GM19328 (cell line): Measurements from ENCODE around the gene PDE6A.
"Not testable (repeated sequence)": the region's sequence is repeated elsewhere in the genome, so short reads cannot be mapped to it uniquely, and the experiment has no call there.

Experiments
- ATAC-seq: cut with Tn5 transposase; IDR thresholded peaks from one replicate; pipeline ENCODE4 v1.9.1; 2021; ENCODE audit warnings: mild to moderate bottlenecking, moderate library complexity; ENCODE audit not compliant: unreplicated experiment

Gene PDE6A

DNA sequence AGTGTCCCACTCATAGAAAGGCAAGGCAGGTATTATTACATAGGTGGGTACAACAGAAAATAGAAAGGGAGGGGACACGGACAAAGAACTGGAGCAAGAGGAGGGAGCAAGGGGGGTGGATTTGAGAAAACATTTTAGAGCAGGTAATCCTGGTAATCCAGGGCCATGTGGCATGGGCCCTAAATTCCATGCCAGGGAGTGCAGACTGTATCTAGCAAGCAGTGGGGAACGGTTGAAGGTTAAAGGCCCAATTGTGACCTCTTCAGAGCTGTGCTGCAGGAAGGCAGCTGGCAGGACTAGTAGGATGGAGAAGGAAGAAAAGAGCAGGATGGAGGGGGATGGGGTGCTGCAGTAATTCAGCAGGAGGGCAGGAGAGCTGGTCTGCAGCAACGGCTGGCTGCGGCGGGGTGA is 75.2 kb downstream of the PDE6A start:
- ATAC-seq: no peak

GRCh38 chr5:149865746-149866145 is 78.8 kb downstream of the PDE6A start:
- ATAC-seq: no peak

GRCh38 chr5:149863830-149864229 is 80.8 kb downstream of the PDE6A start:
- ATAC-seq: no peak

DNA sequence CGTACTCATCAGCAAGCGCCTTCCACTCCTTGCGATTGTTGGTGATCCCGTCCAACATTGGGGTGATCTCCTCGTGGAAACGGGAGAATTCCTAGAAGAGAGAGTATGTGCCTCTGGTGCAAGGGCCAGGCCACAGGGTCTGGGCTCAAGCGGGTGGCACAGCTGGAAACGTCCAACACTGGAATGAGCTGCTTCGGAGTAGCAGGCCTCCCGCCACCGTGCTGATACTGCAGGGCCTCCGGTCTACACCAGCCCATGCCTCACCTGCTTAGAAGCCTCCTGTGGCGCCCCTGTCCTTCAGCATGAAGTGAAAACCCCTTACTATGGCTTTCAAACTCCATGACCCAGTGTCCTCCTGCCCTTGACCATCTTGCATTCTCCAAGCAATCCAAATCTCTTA is 81.4 kb downstream of the PDE6A start:
- no peak for ATAC-seq

- peak; percentile 74 for ATAC-seq
Observed at GRCh38 chr5:149860801-149861322, 83.7 kb downstream of the PDE6A start.

DNA sequence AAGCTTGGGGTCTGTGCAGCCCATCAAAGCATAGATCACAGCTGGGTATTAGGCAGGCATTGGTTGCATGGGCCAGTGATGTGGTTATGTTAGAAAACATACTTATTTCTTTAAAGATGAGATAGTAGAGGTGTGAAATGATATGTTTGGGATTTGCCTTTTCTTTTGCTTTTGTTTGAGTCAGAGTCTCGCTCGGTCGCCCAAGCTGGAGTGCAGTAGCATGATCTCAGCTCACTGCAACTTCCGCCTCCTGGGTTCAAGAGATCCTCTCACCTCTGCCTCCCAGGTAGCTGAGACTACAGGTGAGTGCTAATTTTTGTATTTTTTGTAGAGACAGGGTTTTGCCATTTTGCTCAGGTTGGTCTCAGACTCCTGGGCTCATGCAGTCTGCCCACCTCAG is 84.8 kb downstream of the PDE6A start:
- no peak for ATAC-seq

- not testable (repeated sequence) for ATAC-seq
Observed at GRCh38 chr5:149858481-149858880, 86.1 kb downstream of the PDE6A start.

DNA sequence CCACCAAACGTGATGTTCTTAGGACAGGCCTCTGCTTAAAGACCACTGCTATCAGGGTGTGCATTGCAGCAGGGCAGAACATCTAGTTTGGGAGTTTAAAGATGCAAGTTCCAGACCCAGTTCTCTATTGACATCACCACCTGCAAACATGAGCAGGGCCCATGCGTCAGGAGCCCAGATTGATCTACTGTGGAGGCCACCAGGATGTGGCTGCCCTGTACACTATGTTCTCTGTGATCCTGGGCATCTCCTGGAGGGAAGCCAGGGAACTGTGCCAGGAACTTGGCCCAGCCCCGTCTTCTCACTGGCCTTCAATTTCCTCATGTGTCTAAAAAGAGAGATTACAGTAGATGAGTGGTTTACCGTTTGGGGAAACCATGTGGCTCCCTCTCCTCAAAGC is 87.1 kb downstream of the PDE6A start:
- ATAC-seq: no peak

- ATAC-seq: no peak
Observed at GRCh38 chr5:149855366-149855765, 89.2 kb downstream of the PDE6A start.

GRCh38 chr5:149854866-149855265 is 89.7 kb downstream of the PDE6A start:
- no peak for ATAC-seq

DNA sequence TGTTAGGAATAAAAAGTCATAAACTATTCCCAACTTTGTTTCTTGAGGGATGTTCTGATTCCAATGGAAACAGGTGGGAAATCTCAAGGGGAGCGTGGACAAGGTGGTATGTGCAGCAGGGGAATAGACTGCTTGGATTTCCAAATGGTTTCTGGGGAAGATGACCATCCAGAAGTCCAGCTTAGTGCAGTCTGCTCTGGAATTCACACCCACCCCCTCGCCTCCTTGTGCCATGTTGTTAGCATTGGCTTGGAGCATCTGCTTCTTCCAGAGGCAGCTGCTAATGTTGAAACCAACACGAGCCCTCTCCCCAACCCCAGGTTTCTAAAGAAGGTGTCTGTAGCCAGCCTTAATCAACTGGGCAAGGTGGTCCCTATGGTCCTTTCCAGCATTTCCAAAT is 90.9 kb downstream of the PDE6A start:
- ATAC-seq: no peak

DNA sequence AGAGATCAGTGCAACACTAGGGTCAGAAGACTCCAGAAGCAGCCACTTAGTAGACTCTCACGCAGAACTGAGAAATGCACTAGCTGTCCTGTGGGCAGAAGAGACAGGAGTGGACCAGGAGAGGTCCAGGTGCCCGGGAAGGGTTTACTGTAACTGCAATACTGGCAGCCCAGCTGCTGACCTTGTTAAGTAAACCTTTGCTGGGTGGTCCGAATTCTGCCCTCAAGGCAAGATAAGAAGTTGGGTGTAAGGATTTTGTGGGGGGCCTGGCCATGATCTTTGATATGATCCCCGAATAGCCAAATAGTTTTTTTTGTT is 91.3 kb downstream of the PDE6A start:
- no peak for ATAC-seq

GRCh38 chr5:149852641-149853330 is 91.8 kb downstream of the PDE6A start:
- no peak for ATAC-seq

DNA sequence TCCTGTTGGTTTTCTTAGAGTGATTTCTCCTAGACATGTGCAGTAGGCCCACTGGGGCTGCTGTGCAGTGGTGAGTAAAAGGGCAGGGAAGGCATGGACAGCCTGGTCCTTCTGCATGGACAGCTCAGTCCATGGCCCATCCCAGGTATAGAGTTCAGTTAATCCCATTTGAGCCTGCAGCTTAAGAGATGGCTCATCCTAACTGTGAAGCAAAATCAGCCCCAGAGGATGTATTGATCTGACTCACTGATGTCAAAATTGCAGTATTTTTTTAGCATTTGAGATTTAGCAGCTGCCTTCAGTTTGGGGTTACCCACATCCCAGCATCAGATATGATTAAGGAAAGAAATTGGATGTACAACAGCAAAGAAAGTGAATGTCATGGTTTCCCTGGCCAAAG is 93.4 kb downstream of the PDE6A start:
- no peak for ATAC-seq

- ATAC-seq: no peak
Observed at GRCh38 chr5:149849966-149850910, 94.4 kb downstream of the PDE6A start.

- no peak for ATAC-seq
Observed at GRCh38 chr5:149849280-149849965, 95.2 kb downstream of the PDE6A start.

GRCh38 chr5:149847611-149848010 is 97.0 kb downstream of the PDE6A start:
- ATAC-seq: no peak

GRCh38 chr5:149846021-149846420 is 98.6 kb downstream of the PDE6A start:
- no peak for ATAC-seq

GRCh38 chr5:149845601-149846000 is 99.0 kb downstream of the PDE6A start:
- no peak for ATAC-seq

GRCh38 chr5:149841851-149842793 is 102.5 kb downstream of the PDE6A start:
- ATAC-seq: no peak
